D721Med (cell line): Measurements from ENCODE around the gene KLF13.

Experiments
- DNase-seq: peaks from one replicate; pipeline ENCODE4 v3.0.0; 2011; ENCODE audit warnings: low spot score; ENCODE audit not compliant: insufficient read length
- FAIRE-seq: peaks from 2 replicates; lab custom pipeline; 2011; peaks lifted over from hg19 to GRCh38; lab: Jason Lieb, UNC
- TF ChIP-seq, protein P1 (sequence below): IDR thresholded peaks from 2 replicates; pipeline ENCODE4 v1.5.1; 2012; ENCODE audit warnings: mild to moderate bottlenecking, control low read depth; ENCODE audit not compliant: insufficient read depth; ENCODE audit errors: missing control alignments

KLF13 gene

GRCh38 chr15:31346367-31347066 lies 19.9 kb downstream of the KLF13 start:
- DNase-seq (no peak), FAIRE-seq (no peak)
- TF ChIP-seq, protein P1, sequence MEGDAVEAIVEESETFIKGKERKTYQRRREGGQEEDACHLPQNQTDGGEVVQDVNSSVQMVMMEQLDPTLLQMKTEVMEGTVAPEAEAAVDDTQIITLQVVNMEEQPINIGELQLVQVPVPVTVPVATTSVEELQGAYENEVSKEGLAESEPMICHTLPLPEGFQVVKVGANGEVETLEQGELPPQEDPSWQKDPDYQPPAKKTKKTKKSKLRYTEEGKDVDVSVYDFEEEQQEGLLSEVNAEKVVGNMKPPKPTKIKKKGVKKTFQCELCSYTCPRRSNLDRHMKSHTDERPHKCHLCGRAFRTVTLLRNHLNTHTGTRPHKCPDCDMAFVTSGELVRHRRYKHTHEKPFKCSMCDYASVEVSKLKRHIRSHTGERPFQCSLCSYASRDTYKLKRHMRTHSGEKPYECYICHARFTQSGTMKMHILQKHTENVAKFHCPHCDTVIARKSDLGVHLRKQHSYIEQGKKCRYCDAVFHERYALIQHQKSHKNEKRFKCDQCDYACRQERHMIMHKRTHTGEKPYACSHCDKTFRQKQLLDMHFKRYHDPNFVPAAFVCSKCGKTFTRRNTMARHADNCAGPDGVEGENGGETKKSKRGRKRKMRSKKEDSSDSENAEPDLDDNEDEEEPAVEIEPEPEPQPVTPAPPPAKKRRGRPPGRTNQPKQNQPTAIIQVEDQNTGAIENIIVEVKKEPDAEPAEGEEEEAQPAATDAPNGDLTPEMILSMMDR, result no peak

- FAIRE-seq, result no peak
- TF ChIP-seq, protein P1, result no peak
Observed at GRCh38 chr15:31347067-31347975, 20.7 kb downstream of the KLF13 start.

GRCh38 chr15:31347981-31348803 lies 21.6 kb downstream of the KLF13 start:
- TF ChIP-seq, protein P1, result no peak
- FAIRE-seq, result no peak
- no peak for DNase-seq

More at GRCh38 chr15:31347067-31347975, 20.7 kb downstream of the KLF13 start:
- DNase-seq, result no peak

GRCh38 chr15:31349233-31350141 lies 22.9 kb downstream of the KLF13 start:
- FAIRE-seq, result no peak
- TF ChIP-seq, protein P1, result no peak
- DNase-seq, result no peak

- DNase-seq, result no peak
- TF ChIP-seq, protein P1, result no peak
- FAIRE-seq, result no peak
Observed at GRCh38 chr15:31350771-31351170, 24.1 kb downstream of the KLF13 start.

DNA sequence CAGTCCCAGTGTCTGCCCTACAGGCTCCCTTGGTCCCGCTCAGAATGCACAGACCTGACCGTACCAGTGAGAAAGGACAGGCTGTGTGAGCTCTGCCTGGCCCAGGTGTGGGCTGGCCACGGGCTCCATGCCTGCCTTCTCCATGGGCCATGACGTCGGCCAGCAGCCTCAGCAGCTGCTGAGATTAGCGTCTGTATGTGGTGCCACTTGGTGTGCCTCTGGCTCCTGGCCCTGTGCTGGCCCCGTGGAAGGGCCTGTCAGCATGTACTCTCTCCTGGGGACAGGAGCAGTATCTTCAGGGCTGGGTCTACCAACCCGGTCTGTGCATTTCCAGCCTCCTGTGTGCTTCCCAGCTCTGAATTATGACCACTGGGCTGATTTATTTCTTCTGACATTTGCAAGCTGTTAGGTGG lies 25.7 kb downstream of the KLF13 start:
- DNase-seq (no peak), FAIRE-seq (no peak)
- TF ChIP-seq, protein P1, result no peak
